ENCODE results near the gene KRTAP24-1.

Gene KRTAP24-1

GRCh38 chr21:30269803-30270530 lies 12.8 kb downstream of the KRTAP24-1 start:
- H3K9me3 ChIP-seq (ENCODE audit: control insufficient read depth, low read length): peaks cover 12% of the 10 kb centered on the region
- no peak overlapping the region for H3K4me3 ChIP-seq (ENCODE audit: extremely low read depth, insufficient read depth, low read length, poor library complexity, severe bottlenecking)
- WGBS, 2 experiments (ENCODE audit: insufficient coverage in 2 of 2): 100% methylated on average over 1 of the region's 3 CpGs; no CpG with 5 or more reads in 1 of the 2 experiments
- H3K4me1 ChIP-seq (ENCODE audit: control insufficient read depth, insufficient read depth, low read length, poor library complexity, severe bottlenecking): no peaks in the 10 kb centered on the region
- no peak overlapping the region for H3K27ac ChIP-seq (ENCODE audit: low read depth, low read length, severe bottlenecking)
- H3K36me3 ChIP-seq (ENCODE audit: control insufficient read depth, insufficient read depth, low read length): no peaks in the 10 kb centered on the region

GRCh38 chr21:30268608-30269197 lies 14.0 kb downstream of the KRTAP24-1 start:
- H3K9me3 ChIP-seq (ENCODE audit: control insufficient read depth, low read length): peaks cover 12% of the 10 kb centered on the region
- no peaks in the 10 kb centered on the region for H3K4me1 ChIP-seq (ENCODE audit: control insufficient read depth, insufficient read depth, low read length, poor library complexity, severe bottlenecking)
- H3K27ac ChIP-seq (ENCODE audit: low read depth, low read length, severe bottlenecking): no peak overlapping the region
- no peak overlapping the region for H3K4me3 ChIP-seq (ENCODE audit: extremely low read depth, insufficient read depth, low read length, poor library complexity, severe bottlenecking)
- 70 to 81% methylated on average over 2 to 4 of the region's 5 CpGs for WGBS, 2 experiments (ENCODE audit: insufficient coverage in 2 of 2)
- no peaks in the 10 kb centered on the region for H3K36me3 ChIP-seq (ENCODE audit: control insufficient read depth, insufficient read depth, low read length)

- H3K4me3 ChIP-seq (ENCODE audit: extremely low read depth, insufficient read depth, low read length, poor library complexity, severe bottlenecking): no peak overlapping the region
- H3K36me3 ChIP-seq (ENCODE audit: control insufficient read depth, insufficient read depth, low read length): no peaks in the 10 kb centered on the region
- WGBS, 2 experiments (ENCODE audit: insufficient coverage in 2 of 2): 80 to 84% methylated on average over 2 of the region's 4 CpGs
- no peak overlapping the region for H3K27ac ChIP-seq (ENCODE audit: low read depth, low read length, severe bottlenecking)
- H3K9me3 ChIP-seq (ENCODE audit: control insufficient read depth, low read length): no peaks in the 10 kb centered on the region
- no peaks in the 10 kb centered on the region for H3K4me1 ChIP-seq (ENCODE audit: control insufficient read depth, insufficient read depth, low read length, poor library complexity, severe bottlenecking)
Measured at GRCh38 chr21:30257773-30258172, 25.0 kb downstream of the KRTAP24-1 start.

- Histone ChIP-seq H3K4me1 (ENCODE audit: control insufficient read depth, insufficient read depth, low read length, poor library complexity, severe bottlenecking) (no peaks in the 10 kb centered on the region), H3K4me3 (ENCODE audit: extremely low read depth, insufficient read depth, low read length, poor library complexity, severe bottlenecking) (no peak overlapping the region), H3K27ac (ENCODE audit: low read depth, low read length, severe bottlenecking) (no peak overlapping the region), H3K9me3 (ENCODE audit: control insufficient read depth, low read length) (no peaks in the 10 kb centered on the region), H3K36me3 (ENCODE audit: control insufficient read depth, insufficient read depth, low read length) (no peaks in the 10 kb centered on the region)
- WGBS, 2 experiments (ENCODE audit: insufficient coverage in 2 of 2): 87 to 100% methylated on average over 2 to 3 of the region's 4 CpGs
Measured at GRCh38 chr21:30256100-30256499, 26.6 kb downstream of the KRTAP24-1 start.

- WGBS, 2 experiments (ENCODE audit: insufficient coverage in 2 of 2): 83 to 100% methylated on average over 1 of the region's 1 CpG
- H3K4me1 ChIP-seq (ENCODE audit: control insufficient read depth, insufficient read depth, low read length, poor library complexity, severe bottlenecking): no peaks in the 10 kb centered on the region
- H3K9me3 ChIP-seq (ENCODE audit: control insufficient read depth, low read length): no peaks in the 10 kb centered on the region
- H3K27ac ChIP-seq (ENCODE audit: low read depth, low read length, severe bottlenecking): no peak overlapping the region
- H3K4me3 ChIP-seq (ENCODE audit: extremely low read depth, insufficient read depth, low read length, poor library complexity, severe bottlenecking): no peak overlapping the region
- no peaks in the 10 kb centered on the region for H3K36me3 ChIP-seq (ENCODE audit: control insufficient read depth, insufficient read depth, low read length)
Measured at GRCh38 chr21:30255679-30256078, 27.1 kb downstream of the KRTAP24-1 start.

GRCh38 chr21:30251781-30252180 lies 31.0 kb downstream of the KRTAP24-1 start:
- Histone ChIP-seq H3K9me3 (ENCODE audit: control insufficient read depth, low read length) (no peaks in the 10 kb centered on the region), H3K36me3 (ENCODE audit: control insufficient read depth, insufficient read depth, low read length) (no peaks in the 10 kb centered on the region), H3K4me3 (ENCODE audit: extremely low read depth, insufficient read depth, low read length, poor library complexity, severe bottlenecking) (no peak overlapping the region), H3K4me1 (ENCODE audit: control insufficient read depth, insufficient read depth, low read length, poor library complexity, severe bottlenecking) (no peaks in the 10 kb centered on the region), H3K27ac (ENCODE audit: low read depth, low read length, severe bottlenecking) (no peak overlapping the region)
- WGBS, 2 experiments (ENCODE audit: insufficient coverage in 2 of 2): no CpG with 5 or more reads among the region's 1 CpG

GRCh38 chr21:30249936-30250335 lies 32.8 kb downstream of the KRTAP24-1 start:
- Histone ChIP-seq H3K4me1 (ENCODE audit: control insufficient read depth, insufficient read depth, low read length, poor library complexity, severe bottlenecking) (no peaks in the 10 kb centered on the region), H3K36me3 (ENCODE audit: control insufficient read depth, insufficient read depth, low read length) (no peaks in the 10 kb centered on the region), H3K4me3 (ENCODE audit: extremely low read depth, insufficient read depth, low read length, poor library complexity, severe bottlenecking) (no peak overlapping the region), H3K27ac (ENCODE audit: low read depth, low read length, severe bottlenecking) (no peak overlapping the region), H3K9me3 (ENCODE audit: control insufficient read depth, low read length) (no peaks in the 10 kb centered on the region)
- 80 to 100% methylated on average over 1 of the region's 3 CpGs for WGBS, 2 experiments (ENCODE audit: insufficient coverage in 2 of 2)

- WGBS, 2 experiments (ENCODE audit: insufficient coverage in 2 of 2): 96 to 98% methylated on average over 7 of the region's 9 CpGs
- Histone ChIP-seq H3K27ac (ENCODE audit: low read depth, low read length, severe bottlenecking) (no peak overlapping the region), H3K36me3 (ENCODE audit: control insufficient read depth, insufficient read depth, low read length) (no peaks in the 10 kb centered on the region), H3K4me1 (ENCODE audit: control insufficient read depth, insufficient read depth, low read length, poor library complexity, severe bottlenecking) (no peaks in the 10 kb centered on the region), H3K4me3 (ENCODE audit: extremely low read depth, insufficient read depth, low read length, poor library complexity, severe bottlenecking) (no peak overlapping the region), H3K9me3 (ENCODE audit: control insufficient read depth, low read length) (no peaks in the 10 kb centered on the region)
Measured at GRCh38 chr21:30248844-30249243, 33.9 kb downstream of the KRTAP24-1 start.

- Histone ChIP-seq H3K4me3 (ENCODE audit: extremely low read depth, insufficient read depth, low read length, poor library complexity, severe bottlenecking) (no peak overlapping the region), H3K36me3 (ENCODE audit: control insufficient read depth, insufficient read depth, low read length) (no peaks in the 10 kb centered on the region), H3K9me3 (ENCODE audit: control insufficient read depth, low read length) (no peaks in the 10 kb centered on the region), H3K27ac (ENCODE audit: low read depth, low read length, severe bottlenecking) (no peak overlapping the region), H3K4me1 (ENCODE audit: control insufficient read depth, insufficient read depth, low read length, poor library complexity, severe bottlenecking) (no peaks in the 10 kb centered on the region)
Measured at GRCh38 chr21:30245061-30245460, 37.7 kb downstream of the KRTAP24-1 start.

GRCh38 chr21:30243691-30244090 lies 39.1 kb downstream of the KRTAP24-1 start:
- Histone ChIP-seq H3K9me3 (ENCODE audit: control insufficient read depth, low read length) (no peaks in the 10 kb centered on the region), H3K4me1 (ENCODE audit: control insufficient read depth, insufficient read depth, low read length, poor library complexity, severe bottlenecking) (no peaks in the 10 kb centered on the region), H3K27ac (ENCODE audit: low read depth, low read length, severe bottlenecking) (no peak overlapping the region), H3K36me3 (ENCODE audit: control insufficient read depth, insufficient read depth, low read length) (no peaks in the 10 kb centered on the region), H3K4me3 (ENCODE audit: extremely low read depth, insufficient read depth, low read length, poor library complexity, severe bottlenecking) (no peak overlapping the region)

GRCh38 chr21:30240661-30241060 lies 42.1 kb downstream of the KRTAP24-1 start:
- no peak overlapping the region for H3K27ac ChIP-seq (ENCODE audit: low read depth, low read length, severe bottlenecking)
- H3K4me1 ChIP-seq (ENCODE audit: control insufficient read depth, insufficient read depth, low read length, poor library complexity, severe bottlenecking): no peaks in the 10 kb centered on the region
- no CpG with 5 or more reads among the region's 3 CpGs for WGBS, 2 experiments (ENCODE audit: insufficient coverage in 2 of 2)
- no peak overlapping the region for H3K4me3 ChIP-seq (ENCODE audit: extremely low read depth, insufficient read depth, low read length, poor library complexity, severe bottlenecking)
- H3K36me3 ChIP-seq (ENCODE audit: control insufficient read depth, insufficient read depth, low read length): no peaks in the 10 kb centered on the region
- no peaks in the 10 kb centered on the region for H3K9me3 ChIP-seq (ENCODE audit: control insufficient read depth, low read length)
